GM19452 (cell line): ENCODE results near the gene APBB1.

ENCODE experiments used
- ATAC-seq: cut with Tn5 transposase; IDR thresholded peaks from one replicate; pipeline ENCODE4 v1.9.1; 2021; ENCODE audit not compliant: unreplicated experiment

Gene APBB1

GRCh38 chr11:6353367-6353987, 65.4 kb downstream of the APBB1 start:
- ATAC-seq = peak; percentile 76

- no peak for ATAC-seq
Observed at GRCh38 chr11:6351782-6352382, 67.0 kb downstream of the APBB1 start.

DNA sequence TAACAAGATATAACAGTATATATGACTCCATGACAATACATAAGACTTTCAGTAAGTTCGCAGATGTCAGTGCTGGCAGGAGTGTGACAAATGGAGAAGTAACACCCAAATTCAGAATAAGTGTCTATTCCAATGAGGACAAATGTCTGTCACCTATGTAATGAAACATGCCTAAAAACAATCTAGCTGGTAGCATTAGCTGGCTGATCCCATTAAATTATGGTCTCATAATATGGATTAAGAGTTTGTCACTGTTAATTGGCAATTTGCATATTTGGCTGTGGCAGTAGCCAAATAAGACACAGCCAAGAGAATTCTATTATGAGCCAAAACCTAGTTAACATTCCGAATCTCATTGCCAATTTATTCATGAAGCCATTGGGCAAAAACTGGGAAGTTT, 68.4 kb downstream of the APBB1 start:
- ATAC-seq = no peak

DNA sequence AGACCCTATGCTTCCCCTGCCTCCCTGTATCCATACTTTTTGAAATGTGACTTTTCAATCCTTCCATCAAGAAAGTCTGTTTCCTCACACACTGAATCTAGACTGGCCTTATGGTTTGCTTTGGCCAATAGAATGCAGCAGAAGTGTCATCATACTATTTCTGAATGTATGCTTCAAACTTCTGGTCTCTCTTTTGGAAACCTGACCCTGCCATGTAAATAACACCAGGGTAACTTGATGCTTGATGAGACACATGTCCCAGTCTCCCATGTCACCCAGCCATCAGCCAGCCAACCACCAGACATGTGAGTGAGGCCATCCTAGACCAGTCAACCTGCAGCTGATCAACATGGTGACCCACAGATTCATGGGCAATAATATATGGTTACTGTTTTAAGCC, 68.9 kb downstream of the APBB1 start:
- no peak for ATAC-seq

DNA sequence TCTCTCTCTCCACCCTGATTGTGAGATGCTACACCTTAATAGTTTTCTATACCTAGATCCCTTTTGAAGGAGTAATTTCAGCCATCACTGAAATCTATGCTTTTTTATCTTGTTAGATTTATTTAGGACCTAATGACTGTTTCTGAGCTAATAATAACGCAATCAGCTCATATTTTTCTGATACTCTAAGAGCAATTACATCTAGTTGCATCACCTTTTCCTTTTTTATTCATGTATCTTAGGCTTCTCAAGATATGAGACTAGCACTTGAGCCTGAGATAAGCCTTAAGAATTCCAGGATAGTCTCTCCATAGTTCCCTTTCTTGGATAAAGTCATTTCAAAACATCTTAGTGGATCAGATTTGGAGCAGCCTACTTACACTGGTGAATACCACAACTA, 73.5 kb downstream of the APBB1 start:
- ATAC-seq = no peak
